Breast epithelium (tissue), 3 donors: Measurements from ENCODE around the gene SPTSSA.

Experiments used
- POLR2A ChIP-seq: fragments of 450-650 bp; IDR thresholded peaks from one replicate; pipeline ENCODE4 v1.6.1; 2016; ENCODE audit warnings: antibody characterized with exemption, mild to moderate bottlenecking, moderate library complexity
- TF ChIP-seq, protein P1 (sequence below), 3 donors: fragments of 450-650 bp; IDR thresholded peaks; one replicate each; pipeline ENCODE4 v1.5.1; 2016 to 2017; ENCODE audit warnings: antibody characterized with exemption in 3 of 3, mild to moderate bottlenecking in 3 of 3, moderate library complexity in 3 of 3

DNA sequence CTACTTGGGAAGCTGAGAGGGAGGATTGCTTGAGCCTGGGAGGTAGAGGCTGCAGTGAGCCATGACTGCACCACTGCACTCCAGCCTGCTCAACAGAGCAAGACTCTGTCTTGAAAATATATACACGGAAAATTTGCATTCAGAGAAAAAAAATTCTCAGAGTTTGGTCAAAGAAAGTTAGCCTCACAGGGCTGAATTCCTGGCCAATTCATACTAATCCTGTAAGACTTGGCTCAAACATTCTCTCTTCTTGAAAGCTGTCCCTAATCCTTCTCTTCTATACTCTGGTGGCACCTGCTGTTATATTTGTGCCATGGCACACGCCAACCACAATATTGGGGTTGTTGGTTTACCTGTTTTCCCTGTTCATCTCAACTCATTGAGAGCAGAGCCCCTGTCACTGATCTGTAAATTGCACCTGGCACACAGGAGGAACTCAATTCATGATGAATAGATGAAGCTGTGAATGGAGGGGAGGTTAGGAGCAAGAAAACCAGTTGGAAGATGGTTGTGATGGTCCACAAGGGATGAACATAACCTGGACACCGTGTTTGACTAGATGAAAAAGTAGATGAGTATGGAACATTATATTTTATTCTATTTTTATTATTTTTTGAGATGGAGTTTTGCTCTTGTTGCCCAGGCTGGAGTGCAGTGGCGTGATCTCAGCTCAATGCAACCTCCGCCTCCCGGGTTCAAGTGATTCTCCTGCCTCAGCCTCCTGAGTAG is 36.8 kb upstream of the SPTSSA start:
- TF ChIP-seq, protein P1, sequence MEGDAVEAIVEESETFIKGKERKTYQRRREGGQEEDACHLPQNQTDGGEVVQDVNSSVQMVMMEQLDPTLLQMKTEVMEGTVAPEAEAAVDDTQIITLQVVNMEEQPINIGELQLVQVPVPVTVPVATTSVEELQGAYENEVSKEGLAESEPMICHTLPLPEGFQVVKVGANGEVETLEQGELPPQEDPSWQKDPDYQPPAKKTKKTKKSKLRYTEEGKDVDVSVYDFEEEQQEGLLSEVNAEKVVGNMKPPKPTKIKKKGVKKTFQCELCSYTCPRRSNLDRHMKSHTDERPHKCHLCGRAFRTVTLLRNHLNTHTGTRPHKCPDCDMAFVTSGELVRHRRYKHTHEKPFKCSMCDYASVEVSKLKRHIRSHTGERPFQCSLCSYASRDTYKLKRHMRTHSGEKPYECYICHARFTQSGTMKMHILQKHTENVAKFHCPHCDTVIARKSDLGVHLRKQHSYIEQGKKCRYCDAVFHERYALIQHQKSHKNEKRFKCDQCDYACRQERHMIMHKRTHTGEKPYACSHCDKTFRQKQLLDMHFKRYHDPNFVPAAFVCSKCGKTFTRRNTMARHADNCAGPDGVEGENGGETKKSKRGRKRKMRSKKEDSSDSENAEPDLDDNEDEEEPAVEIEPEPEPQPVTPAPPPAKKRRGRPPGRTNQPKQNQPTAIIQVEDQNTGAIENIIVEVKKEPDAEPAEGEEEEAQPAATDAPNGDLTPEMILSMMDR (IDR thresholded peaks at IDR 0.05): peak; percentile 32 to 76 (median 74)
- TF ChIP-seq POLR2A: no peak
